Measurements from ENCODE around the gene SLC51A.
"Not testable (repeated sequence)": the region's sequence is repeated elsewhere in the genome, so short reads cannot be mapped to it uniquely, and the experiment has no call there.

SLC51A gene

DNA sequence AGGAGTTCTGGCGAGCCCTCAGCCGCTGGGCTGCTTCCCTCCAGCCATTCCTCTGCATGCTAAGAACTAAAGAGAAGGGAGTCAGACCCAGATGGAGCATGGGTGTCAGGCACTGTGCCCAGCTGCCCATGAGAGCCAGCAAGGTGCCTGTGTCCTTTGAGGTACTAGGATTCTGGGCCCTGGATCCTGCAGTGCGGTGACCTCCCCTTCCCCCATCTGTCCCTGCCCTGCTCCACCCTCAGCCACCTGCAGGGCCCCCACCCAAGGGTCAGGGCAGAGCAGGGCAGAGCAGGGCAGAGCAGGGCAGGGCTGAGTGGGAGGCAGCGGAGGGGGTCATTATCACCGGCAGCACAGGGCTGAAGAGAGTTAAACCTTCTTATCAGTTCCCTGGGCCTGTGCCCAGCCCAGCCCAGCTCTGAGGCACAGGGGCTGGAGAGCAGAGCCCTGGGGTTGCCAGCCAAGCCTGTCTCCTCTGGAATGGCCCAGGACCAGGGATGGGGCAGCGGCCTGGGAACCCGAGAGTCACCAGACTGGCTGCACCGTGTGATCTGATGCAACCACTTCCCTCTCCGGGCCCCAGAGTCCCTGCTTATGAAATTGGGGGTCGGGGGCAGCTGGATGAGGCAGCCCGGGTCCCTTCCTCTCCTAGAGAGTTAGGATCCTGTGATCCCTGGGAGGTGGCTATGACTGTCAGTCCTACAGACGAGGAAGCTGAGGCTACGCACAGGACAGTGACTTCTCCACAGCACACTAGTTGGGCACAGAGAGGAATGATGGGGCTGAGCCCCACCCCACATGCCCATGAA is 22.4 kb upstream of the SLC51A start:
- no peak for DNase-seq

DNA sequence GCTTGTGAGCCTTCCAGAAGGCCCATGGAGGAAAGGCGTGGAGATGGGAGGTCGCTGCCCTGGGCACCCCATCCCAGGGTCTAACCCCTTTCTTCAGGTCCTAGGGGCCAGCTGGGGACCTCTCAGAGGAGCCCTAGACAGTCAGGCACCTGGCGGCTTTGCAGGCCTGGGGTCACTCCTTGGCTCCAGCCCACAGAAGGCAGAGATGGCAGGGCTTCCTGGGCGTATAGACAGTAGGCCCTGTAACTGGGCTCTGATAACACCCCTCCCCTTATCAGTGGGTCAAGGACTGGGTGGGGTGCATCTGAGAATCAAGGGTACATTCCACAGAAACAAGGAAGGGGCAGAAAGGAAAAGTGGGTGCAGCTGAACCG is 21.8 kb upstream of the SLC51A start:
- no peak for DNase-seq

DNA sequence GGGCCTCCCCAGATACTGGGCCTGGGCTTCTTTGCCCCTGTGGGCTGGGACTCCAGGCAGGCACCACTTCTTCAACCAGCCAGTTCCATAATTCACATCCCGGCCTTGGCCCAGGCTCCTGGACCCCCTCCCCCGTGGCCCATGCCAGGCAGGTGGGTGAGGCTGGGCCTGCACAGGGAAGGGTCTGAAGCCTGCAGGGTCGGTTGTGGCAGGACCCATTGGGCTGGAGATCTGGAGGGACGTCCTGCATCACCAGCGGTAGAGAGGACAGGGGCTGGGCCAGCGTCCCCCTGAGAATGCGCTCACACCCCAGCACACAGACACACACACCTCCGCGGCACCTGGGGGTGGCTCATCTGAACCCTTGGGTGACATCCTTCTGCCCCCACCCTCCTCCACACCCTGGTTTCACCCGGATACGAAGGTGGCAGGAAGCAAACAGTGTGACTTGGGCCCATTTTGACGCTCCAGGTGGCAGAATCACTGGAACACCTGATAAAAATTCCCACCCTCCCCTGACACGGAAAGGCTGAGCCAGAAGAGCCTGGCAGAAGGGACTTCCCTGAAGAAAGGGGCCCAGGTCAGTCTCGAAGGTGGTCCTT is 20.6 kb upstream of the SLC51A start:
- DNase-seq, result no peak

DNA sequence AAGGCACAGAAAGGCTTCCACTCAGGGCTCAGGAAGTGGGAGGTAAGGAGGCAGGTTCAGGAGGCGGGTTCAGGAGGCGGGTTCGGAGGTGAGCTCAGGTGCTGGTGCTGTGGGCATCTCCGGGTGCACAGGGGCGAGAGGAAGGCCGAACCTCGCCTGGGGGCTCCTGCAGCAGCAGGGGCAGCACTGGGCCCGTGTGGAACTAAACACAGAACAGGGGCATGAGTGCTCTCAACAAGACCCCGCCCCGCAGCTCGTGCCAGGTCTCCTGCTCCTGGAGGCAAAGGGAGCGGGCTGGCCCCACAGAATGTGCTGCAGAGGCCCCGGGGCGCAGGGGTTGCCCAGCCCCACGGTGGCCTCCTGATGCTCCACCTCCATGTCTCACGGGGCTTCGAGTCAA is 18.8 kb upstream of the SLC51A start:
- no peak for DNase-seq

DNA sequence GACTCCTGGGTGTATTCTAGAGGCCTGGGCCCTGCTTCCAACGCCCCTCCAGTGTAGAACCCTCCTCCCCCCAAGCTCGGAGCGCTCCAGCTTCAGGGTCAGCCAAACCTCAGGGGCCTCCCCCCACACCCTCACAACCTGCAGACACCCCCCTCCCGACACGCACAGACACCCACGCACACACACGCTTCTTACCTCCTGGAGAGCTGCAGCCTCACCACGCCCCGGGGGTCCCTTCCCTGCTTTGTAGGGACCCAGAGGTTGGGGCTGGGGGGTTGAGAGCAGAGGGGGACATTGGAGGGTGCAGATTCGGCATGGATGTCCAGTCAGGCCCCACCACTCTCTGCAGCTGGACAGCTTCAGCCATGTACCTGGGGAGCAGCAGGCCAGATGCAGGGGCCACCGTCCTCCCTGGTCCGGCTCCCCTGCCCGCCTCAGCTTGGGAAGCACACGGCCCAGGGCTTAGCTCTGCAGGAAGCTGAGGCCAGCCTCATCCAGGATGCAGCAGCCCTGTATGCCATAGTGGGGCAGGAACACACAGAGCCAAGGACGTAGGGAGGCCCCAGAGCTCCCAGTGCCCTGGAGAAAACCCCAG is 18.2 kb upstream of the SLC51A start:
- DNase-seq, result no peak

DNA sequence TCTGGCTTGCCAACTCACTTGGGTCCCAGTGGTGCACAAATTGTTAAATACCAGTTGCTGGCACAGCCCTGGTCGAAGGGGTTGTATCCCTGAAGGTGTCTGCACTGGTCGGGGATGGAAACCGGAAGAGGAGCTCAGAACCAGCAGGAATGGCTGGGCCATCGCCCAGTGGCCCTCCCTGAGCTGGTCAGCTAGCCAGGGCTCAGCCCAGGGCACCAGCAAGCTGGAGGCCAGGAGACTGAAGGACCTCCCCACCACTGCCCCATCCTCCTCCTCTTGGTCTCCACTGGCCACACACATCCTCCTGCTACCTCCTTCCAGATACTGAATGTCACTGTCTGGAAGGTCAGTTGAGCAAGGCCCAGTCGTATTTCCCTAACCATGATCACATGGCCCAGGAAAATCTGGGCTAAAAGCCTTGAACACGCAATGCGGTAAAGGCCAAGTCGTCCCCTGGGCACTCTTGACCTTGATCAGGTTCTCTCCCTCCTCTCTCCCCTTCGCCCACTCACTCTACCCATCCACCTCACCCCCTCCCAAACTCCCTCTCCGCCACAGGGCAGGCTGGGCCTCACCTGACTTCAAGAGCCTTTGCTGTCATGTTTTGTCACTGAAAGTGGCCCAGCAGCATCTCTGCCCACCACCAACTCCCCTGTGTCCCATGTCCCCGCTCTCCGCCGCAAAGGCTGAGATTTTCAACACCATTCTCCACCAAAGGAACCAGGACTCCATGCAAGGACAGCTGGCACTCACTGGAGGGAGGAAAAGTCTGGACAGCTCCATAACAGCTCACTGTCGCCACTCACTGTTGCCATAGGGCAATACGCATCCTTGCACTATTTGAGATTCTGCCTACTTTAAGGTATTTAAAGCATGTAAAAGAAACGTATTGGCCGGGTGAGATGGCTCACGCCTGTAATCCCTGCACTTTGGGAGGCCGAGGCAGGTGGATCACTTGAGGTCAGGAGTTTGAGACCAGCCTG is 17.3 kb upstream of the SLC51A start:
- DNase-seq, result no peak

DNA sequence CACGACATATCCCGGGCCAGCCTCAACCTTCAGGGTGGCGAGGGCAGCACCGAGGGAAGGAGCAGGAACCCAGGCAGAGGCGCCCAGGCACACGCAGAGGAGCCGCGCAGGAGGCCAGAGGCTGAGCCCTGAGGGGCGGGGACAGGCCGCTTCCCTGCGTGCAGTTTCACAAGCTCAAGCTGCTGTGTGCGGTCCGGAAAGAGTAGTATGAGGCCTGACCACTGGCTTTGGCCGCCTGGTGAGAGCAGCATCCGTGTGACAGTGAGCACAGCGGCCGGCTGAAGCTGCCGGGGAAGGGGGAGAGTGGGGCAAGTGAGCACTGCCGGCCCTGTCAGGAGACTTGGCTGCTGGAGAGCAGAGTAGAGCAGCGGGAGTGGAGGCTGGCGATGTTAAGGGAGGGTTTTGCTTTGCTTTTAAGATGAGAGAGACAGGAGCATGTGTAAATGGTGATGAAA is 13.8 kb upstream of the SLC51A start:
- no peak for DNase-seq

DNA sequence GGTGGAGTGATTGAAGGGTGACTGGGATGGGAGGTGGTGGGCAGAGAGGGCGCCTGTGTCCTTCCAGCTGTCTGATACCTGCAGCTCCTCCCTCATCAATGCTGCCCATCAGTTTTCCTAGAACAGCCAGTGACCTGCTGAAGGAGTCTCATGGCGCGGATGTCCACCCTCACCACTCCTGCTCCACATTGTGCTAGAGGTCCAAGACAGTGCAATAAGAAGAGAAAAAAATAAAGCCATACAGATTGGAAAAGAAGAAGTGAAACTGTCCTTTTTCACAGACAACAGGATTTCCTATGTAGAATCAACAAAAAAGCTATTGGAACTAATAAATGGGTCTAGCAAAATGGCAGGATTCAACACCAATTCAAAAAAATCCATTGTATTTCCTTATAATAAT is 12.5 kb upstream of the SLC51A start:
- DNase-seq, result no peak

DNA sequence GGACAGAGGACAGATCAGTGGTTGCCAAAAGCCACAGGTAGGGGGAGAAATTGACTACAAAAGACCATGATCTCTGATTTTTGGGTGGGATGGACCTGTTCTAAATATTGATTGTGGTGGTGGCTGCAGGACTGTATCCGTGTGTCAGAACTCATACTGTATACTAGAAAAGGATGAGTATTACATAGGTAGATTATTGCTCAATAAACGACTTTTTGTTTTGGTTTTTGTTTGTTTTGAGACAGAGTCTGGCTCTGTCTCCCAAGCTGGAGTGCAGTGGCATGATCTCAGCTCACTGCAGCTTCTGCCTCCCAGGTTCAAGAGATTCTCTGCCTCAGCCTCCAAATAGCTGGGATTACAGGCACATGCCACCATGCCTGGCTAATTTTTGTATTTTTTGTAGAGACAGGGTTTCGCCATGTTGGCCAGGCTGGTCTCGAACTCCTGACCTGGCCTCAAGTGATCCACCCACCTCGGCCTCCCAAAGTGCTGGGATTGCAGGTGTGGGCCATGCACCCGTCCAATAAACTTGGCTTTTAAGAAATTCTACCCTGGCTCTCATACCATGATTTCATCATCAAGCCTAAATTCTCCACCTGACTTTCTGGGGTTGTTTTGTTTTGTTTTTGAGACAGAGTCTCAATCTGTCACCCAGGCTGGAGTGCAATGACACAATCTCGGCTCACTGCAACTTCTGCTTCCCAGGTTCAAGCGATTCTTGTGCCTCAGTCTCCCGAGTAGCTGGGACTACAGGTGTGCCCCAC is 10.7 kb upstream of the SLC51A start:
- not testable (repeated sequence) for DNase-seq

DNA sequence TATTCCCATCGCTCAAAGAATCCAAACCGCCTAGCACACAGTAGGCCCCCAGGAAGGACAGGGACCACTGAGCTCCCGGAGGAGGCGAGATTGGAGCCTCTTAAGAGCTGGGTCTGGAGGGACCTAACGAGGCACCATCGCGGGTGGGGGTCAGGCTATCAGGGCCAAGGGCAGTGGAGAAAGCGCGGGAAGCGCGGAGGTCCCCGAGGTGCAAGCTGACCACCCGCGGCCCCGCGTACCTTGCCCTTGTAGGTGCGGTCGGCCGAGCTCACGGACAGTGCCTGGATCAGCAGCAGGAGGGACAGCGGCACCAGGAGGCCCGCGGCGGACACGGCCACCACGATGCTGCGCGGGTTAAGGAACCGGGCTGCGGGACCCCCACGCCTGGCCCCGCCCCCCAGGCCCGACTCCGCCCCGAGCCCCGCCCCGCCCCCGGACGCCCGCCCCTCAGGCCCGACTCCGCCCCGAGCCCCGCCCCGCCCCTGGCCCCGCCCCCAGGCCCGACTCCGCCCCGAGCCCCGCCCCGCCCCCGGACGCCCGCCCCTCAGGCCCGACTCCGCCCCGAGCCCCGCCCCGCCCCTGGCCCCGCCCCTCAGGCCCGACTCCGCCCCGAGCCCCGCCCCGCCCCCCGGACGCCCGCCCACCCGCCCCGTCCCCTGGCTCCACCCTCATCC is 9.0 kb upstream of the SLC51A start:
- DNase-seq, result no peak

DNA sequence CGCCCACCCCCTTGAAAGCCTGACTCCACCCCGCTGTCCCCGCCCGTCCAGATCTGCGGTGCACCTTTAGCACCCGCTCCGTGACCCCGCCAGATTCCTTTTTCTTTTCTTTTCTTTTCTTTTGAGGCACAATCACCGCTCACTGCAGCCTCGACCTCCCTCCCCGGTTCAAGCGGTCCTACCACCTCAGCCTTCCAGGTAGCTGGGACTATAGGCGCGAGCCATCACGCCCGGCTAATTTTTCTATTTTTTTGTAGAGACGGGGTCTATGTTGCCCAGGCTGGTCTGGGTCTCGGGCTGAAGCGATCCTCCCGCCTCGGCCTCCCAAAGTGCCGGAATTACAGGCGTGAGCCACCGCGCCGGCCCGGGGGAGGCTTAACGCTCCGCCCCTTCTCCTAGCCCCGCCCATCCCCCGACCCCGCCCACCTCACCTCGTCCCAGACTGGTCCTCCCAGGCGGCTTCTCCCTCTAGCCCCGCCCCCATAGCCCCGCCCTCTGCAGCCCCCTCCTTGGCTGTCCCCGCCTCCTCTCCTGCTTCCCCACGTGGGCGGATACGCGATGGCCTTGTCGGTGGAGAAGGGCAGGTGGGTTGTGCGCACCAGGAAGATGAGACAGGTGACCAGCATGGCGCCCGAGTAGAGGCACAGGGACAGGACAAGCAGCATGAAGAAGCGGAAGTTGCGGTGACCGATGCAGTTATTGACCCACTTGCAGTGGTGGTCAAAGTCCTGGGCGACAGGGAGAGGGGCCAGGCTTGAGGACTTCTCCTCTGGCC is 8.3 kb upstream of the SLC51A start:
- DNase-seq, result no peak

DNA sequence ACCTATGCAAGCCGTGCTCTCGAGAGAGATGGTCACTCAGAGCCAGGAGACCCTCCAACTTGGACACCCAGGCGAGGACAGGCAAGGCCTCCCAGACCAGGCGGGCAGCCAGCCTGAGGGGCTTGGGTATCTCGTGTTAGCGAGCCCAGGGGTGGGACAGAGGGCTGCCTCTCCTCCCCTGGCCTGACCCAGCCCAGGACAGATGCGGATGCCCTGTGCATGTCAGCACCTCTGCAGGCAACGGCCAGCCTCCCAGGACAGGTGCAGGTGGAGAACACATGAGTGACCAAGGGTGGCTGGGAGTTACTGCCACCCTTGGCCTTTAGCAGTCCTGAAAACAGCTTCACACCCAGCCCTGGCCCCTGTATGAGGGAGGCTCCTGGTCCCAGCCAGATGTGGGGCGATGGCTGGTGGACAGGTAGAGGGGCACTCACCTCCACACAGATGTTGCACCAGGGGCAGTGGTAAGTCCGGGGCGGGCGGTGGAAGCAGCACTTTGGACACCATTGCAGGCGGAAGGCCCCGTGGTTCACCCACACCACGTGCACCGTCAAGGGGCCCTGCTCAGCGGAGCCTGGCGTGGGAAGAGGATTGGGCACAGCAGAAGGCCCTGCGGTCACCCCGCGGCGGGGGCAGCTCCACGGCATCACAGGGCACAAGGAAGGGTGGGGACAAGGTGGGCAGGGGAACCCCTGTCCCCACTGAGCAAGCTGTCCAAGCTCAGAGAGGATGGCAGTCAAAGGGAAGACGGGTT is 7.2 kb upstream of the SLC51A start:
- DNase-seq, result no peak

DNA sequence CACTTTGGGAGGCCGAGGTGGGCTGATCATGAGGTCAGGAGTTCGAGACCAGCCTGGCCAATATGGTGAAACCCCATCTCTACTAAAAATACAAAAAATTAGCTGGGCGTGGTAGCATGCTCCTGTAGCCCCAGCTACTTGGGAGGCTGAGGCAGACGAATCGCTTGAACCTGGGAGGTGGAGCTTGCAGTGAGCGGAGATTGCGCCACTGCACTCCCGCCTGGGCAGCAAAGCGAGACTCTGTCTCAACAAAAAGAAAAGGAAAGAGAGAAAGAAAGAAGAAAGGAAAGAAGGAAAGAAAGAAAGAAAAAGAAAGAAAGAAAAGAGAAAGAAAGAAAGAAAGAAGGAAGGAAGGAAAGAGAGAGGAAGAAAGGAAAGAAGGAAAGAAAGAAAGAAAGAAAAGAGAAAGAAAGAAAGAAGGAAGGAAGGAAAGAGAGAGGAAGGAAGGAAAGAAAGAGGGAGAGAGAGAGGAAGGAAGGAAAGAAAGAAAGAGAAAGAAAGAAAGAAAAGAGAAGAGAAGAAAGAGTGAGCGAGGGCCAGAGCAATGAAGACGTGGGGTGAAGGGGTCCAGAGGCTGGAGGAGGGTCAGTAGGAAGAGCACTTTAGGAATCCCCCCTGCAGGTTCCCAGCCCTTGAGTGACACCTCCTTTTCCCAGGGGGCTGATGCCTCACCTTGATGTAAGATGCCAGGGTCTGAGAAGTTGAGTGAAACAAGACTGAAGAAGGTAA is 6.2 kb upstream of the SLC51A start:
- not testable (repeated sequence) for DNase-seq

DNA sequence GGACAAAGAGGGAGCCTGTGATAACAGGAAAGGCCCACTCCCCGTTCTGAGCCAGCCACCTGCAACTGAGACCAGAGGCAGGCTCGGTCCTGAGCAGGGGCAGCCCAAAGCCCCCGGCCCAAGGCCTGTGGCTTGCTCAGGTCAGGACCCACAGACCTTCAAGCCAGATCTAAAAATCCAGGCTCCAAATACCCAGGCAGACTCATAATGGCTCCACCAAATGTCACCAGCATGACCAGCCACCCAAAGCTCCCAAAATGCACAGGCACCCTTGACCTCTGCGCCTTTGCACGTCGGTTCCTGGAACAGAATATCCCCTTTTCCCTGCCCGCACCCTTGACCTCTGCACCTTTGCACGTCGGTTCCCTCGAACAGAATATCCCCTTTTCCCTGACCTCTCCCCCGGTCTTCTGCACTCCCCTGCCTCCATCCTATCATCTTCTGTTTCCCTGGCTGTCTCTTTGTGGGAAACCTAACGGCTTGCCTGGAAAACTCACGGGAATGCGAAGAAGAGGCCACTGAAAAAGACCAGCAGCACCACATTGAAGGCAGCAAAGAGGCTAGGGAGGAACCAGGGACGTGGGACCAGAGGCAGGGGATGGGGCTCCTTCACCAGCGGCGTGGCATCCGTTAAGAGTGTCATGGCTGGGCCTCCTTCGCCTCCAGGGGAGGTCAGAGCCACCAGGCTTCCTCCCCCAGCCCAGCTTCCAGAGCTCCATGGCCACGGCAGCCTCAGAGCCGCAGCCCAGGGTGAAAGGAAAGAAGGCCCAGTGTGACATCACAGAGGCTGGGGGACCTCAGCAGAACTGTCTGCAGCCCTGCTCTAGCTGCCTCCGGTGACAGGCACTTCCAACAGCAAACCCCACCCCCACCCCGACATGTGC is 5.4 kb upstream of the SLC51A start, which contains the start of gene ZDHHC19:
Gene ZDHHC19, minus strand, starts transcription at position 728 of the 884 bp plus-strand sequence. Its CDS starts 85 bp downstream, at position 643.
- no peak for DNase-seq

DNA sequence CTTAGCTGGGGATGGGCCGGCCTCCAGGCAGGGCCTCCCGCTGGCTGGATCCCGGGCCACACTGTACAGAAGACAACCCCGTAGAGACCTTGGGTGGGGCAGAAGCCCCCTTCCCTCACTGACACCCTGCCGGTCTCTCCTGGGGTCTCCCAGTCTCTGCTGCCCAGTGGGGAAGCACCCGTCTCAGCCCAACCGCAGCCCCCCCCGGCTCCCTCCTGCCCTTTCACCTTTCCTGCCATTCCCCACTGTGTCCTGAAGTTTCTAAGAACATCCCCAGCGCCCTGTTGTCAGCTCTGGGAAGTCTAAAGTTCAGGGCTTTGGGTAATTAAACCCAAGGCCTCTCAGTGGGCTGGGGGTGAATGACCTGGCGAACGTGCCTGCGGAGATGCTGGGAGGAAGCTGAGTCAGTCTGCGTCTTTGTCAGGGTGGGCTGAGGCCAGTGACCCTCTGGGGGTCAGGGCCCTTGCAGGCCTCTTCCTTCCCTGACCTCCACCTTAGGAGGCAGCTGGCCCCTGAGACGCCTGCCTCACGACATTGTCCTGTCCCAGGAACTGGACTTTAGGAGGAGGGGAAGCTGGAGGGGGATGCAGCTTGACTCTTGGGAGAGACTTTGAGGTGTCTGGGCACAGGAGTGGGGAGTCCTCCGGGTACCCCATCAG is 1.4 kb upstream of the SLC51A start:
- DNase-seq, result no peak

DNA sequence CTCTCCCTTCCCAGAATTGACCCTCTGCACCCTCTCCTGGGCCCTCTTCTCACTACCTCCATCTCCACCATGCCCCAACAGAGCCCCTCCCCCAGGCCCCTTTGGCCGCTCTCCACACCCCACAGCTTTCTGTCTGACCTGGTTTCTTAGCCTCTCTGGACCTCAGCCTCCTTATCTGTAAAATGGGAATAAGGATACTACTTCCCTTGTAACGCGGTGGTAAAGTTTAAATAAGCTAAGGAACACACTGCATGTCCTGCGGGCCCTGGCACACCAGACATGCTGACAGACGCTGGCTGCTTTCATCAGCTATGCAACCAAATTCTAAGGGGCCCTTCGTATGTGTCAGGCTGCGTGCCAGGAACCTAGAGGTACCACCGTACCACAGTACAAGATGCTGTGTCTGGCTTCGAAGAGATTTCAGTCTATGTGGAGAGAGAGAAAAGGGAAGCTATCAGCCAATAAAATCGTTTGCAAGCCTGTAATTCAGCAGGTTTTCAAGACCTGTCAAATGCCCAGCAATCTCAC is 777 bp upstream of the SLC51A start:
- DNase-seq, result no peak

DNA sequence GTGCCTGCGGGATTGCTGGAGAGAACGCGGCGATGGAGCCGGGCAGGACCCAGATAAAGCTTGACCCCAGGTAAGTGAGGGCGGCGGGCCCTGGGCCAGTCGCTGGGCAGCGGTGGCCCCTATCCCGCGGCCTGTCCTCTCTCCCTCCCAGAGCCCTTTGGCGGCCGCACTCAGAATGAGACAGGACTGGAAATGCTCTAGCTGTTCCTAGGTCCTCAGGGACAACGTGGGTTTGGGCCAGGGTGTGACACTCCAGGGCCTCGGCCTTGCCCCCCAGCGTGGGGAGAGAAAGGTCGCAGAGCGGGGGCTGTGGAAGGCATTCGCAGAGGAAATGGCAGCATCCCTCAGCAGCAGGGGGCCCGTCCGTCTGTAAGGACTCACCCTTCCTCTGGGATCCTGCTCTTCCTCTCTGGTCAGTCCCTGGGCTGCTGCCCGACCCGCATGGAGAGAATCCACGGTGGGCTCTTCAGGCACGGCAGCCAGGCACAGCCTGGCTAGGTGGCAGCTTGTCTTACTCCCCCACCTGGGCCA is 412 bp downstream of the SLC51A start:
- DNase-seq, result no peak

Data from midbrain (tissue), 1 donor.